Stimulated activated CD4-positive, alpha-beta T cell treated with anti-CD3 and anti-CD28 coated beads, Interleukin-1b, Interleukin-23, amount 100 ng/mL, for 1 hour (primary cell): Measurements from ENCODE around the gene OGG1.

Experiments
- DNase-seq, 2 donors: peaks; one replicate each; pipeline ENCODE4 v3.0.0-alpha.2; 2020; ENCODE audit warnings: low read depth in 2 of 2

OGG1 gene

GRCh38 chr3:9727743-9728142 lies 22.0 kb upstream of the OGG1 start:
- no peak for DNase-seq

GRCh38 chr3:9729419-9729818 lies 20.3 kb upstream of the OGG1 start:
- DNase-seq, result no peak

GRCh38 chr3:9730657-9731205 lies 19.0 kb upstream of the OGG1 start:
- no peak for DNase-seq

- DNase-seq, result peak; percentile 100
Measured at GRCh38 chr3:9731206-9732079, 18.3 kb upstream of the OGG1 start, which contains the start of gene BRPF1. Gene BRPF1, plus strand, starts transcription at chr3:9731735. Its CDS starts 2,406 bp downstream, at chr3:9734141.

- DNase-seq, result peak in 1 of 2 donors; percentile 20
Measured at GRCh38 chr3:9732080-9732739, 17.5 kb upstream of the OGG1 start.

- DNase-seq, result no peak
Measured at GRCh38 chr3:9732740-9733115, 17.0 kb upstream of the OGG1 start.

GRCh38 chr3:9736831-9737230 lies 12.9 kb upstream of the OGG1 start:
- DNase-seq, result no peak

- DNase-seq, result no peak
Measured at GRCh38 chr3:9739181-9739580, 10.6 kb upstream of the OGG1 start.

- no peak for DNase-seq
Measured at GRCh38 chr3:9742560-9742959, 7.2 kb upstream of the OGG1 start.

- DNase-seq, result no peak
Measured at GRCh38 chr3:9743548-9743947, 6.2 kb upstream of the OGG1 start.

- DNase-seq, result no peak
Measured at GRCh38 chr3:9744162-9744561, 5.6 kb upstream of the OGG1 start.

GRCh38 chr3:9745521-9745920 lies 4.2 kb upstream of the OGG1 start:
- no peak for DNase-seq

- DNase-seq, result no peak
Measured at GRCh38 chr3:9746330-9746729, 3.4 kb upstream of the OGG1 start.

- no peak for DNase-seq
Measured at GRCh38 chr3:9747267-9747666, 2.5 kb upstream of the OGG1 start.

GRCh38 chr3:9748031-9748430 lies 1.7 kb upstream of the OGG1 start:
- DNase-seq, result no peak

- no peak for DNase-seq
Measured at GRCh38 chr3:9749296-9749644, 482 bp upstream of the OGG1 start.

GRCh38 chr3:9750556-9751411 lies 1.0 kb downstream of the OGG1 start:
- no peak for DNase-seq

GRCh38 chr3:9754678-9755077 lies 4.9 kb downstream of the OGG1 start:
- DNase-seq, result no peak

GRCh38 chr3:9757427-9757826 lies 7.7 kb downstream of the OGG1 start:
- no peak for DNase-seq

- DNase-seq, result no peak
Measured at GRCh38 chr3:9760779-9761505, 11.2 kb downstream of the OGG1 start.

GRCh38 chr3:9761919-9762318 lies 12.2 kb downstream of the OGG1 start:
- DNase-seq, result no peak
